ENCODE results near the gene NPTN. TPM values are rescaled to one million over a fixed set of nuclear protein-coding genes. Genes with fewer than 3 reads are reported as not detected.

The NPTN gene
- total RNA-seq, 1 experiment from 2014 or later: 90.9 TPM

DNA sequence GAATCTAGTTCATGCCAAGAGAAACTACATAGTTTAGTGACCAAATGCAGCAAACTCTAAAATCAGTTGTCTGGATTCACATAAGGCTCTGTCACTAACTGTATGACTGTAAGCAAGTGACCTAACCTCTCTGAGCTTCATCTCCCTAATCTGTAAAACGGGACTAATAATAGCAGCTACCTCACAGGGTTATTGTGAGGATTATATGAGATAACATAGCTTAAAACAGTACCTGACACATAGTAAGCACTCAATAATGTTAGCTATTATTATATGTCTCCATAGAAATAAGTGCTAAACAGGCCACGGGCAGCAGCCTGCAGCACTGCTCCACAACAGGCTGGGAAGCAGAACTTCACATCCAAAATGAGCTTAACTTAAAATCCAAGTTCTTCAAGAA, 30.2 kb downstream of the NPTN start:
- no peak overlapping the region for H3K27ac ChIP-seq (ENCODE audit: low read depth, low read length)
- no peak for ATAC-seq
- peaks cover 97% of the 10 kb centered on the region for H3K79me2 ChIP-seq (ENCODE audit: insufficient read depth, low read length)

More for the DNA sequence above, 30.2 kb downstream of the NPTN start:
- intact Hi-C loops (cut with micrococcal nuclease): no loop called here
- no peak overlapping the region for H3K4me2 ChIP-seq (ENCODE audit: low read length)
- BruUV-seq (replicated peaks): no TSS peak
- ChIA-PET RAD21 (ENCODE audit: low non-redundant PET in 1 of 2, low total read pairs in 2 of 2, uncharacterized antibody in 2 of 2, unreplicated experiment in 2 of 2) (no interaction called here), POLR2A (no interaction called here), CTCF (interaction anchor here (1.3 kb wide), 2 partner anchors 11 to 33 kb away, joined by 3 to 6 read pairs; no protein-coding TSS in a partner anchor)
- DNase-seq (ENCODE audit: low read depth, low spot score): no peak
- H3K36me3 ChIP-seq (ENCODE audit: control insufficient read depth in 1 of 2, insufficient read depth in 2 of 2, low read length in 2 of 2): no peaks in the 10 kb centered on the region
- H3K9me2 ChIP-seq (ENCODE audit: insufficient read depth): no peaks in the 10 kb centered on the region
- H3K4me1 ChIP-seq (ENCODE audit: control insufficient read depth in 1 of 2, insufficient read depth in 2 of 2, low read length in 2 of 2): peaks cover 23 to 35% of the 10 kb centered on the region in 2 experiments
- H3K9me3 ChIP-seq (ENCODE audit: control insufficient read depth in 1 of 2, insufficient read depth in 1 of 2, low read depth in 1 of 2, low read length in 2 of 2): no peaks in the 10 kb centered on the region
- no peak overlapping the region for H2AFZ ChIP-seq (ENCODE audit: low read depth, low read length, poor library complexity, severe bottlenecking)
- peaks cover 10% of the 10 kb centered on the region; the same call in 1 of the 2 replicates for H4K20me1 ChIP-seq (ENCODE audit: insufficient read depth)
- no peak overlapping the region for H3K9ac ChIP-seq (ENCODE audit: low read length)
- no peak overlapping the region for H3K4me3 ChIP-seq (replicated peaks in 1 of 2; ENCODE audit: low read depth in 1 of 2, low read length in 2 of 2)
- TF ChIP-seq EZH2 (IDR thresholded peaks at IDR 0.05) (no peak), EZH2phosphoT487 (IDR thresholded peaks at IDR 0.05; ENCODE audit: borderline replicate concordance) (no peak), CBX3 (IDR thresholded peaks at IDR 0.05; ENCODE audit: low read depth) (no peak), ZFX (IDR thresholded peaks at IDR 0.05) (no peak), ZBTB33 (IDR thresholded peaks at IDR 0.05; ENCODE audit: extremely low read depth, insufficient replicate concordance, low read length) (no peak), JUND (IDR thresholded peaks at IDR 0.05) (no peak), YY1 (IDR thresholded peaks at IDR 0.05; ENCODE audit: extremely low read depth, insufficient replicate concordance, low read depth, low read length) (no peak), CEBPB (IDR thresholded peaks at IDR 0.05; ENCODE audit: low read depth) (no peak), REST (IDR thresholded peaks at IDR 0.05; ENCODE audit: low read depth) (no peak), SIN3A (IDR thresholded peaks at IDR 0.05; ENCODE audit: low read depth) (no peak), FOSL1 (IDR thresholded peaks at IDR 0.05; ENCODE audit: low read depth) (no peak), ZNF274 (IDR thresholded peaks at IDR 0.05; ENCODE audit: low read depth, low read length) (no peak)
- TF ChIP-seq, protein P1, sequence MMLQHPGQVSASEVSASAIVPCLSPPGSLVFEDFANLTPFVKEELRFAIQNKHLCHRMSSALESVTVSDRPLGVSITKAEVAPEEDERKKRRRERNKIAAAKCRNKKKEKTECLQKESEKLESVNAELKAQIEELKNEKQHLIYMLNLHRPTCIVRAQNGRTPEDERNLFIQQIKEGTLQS (IDR thresholded peaks at IDR 0.05): no peak
- TF ChIP-seq, protein P2, sequence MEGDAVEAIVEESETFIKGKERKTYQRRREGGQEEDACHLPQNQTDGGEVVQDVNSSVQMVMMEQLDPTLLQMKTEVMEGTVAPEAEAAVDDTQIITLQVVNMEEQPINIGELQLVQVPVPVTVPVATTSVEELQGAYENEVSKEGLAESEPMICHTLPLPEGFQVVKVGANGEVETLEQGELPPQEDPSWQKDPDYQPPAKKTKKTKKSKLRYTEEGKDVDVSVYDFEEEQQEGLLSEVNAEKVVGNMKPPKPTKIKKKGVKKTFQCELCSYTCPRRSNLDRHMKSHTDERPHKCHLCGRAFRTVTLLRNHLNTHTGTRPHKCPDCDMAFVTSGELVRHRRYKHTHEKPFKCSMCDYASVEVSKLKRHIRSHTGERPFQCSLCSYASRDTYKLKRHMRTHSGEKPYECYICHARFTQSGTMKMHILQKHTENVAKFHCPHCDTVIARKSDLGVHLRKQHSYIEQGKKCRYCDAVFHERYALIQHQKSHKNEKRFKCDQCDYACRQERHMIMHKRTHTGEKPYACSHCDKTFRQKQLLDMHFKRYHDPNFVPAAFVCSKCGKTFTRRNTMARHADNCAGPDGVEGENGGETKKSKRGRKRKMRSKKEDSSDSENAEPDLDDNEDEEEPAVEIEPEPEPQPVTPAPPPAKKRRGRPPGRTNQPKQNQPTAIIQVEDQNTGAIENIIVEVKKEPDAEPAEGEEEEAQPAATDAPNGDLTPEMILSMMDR (IDR thresholded peaks at IDR 0.05 in 2 of 3, conservative IDR thresholded peaks at IDR 0.05 in 1 of 3; ENCODE audit: borderline replicate concordance in 1 of 3, insufficient read depth in 1 of 3, low read depth in 2 of 3, low read length in 2 of 3): no peak
- H3K27me3 ChIP-seq (ENCODE audit: insufficient read depth, low read length): no peaks in the 10 kb centered on the region

All from HCT116 (cell line).